Spinal cord (tissue), 10 donors: ENCODE data around the gene MBOAT7. TPM values are rescaled to one million over a fixed set of nuclear protein-coding genes. Genes with fewer than 3 reads are reported as not detected.

ENCODE experiments used
- DNase-seq, 6 donors: peaks; one replicate each; pipeline versions ENCODE4 v3.0.0 to v3.0.0-alpha.2; 2013 to 2015; ENCODE audit warnings: low spot score in 6 of 6, low read depth in 4 of 6
- H3K27ac ChIP-seq: one replicate; pipeline ENCODE4 v1.5.1; 2013; ENCODE audit warnings: low read depth, low read length, control low read depth
- H3K27me3 ChIP-seq: one replicate; pipeline ENCODE4 v1.6.1; 2013; ENCODE audit warnings: low read length; ENCODE audit not compliant: control insufficient read depth, insufficient read depth
- H3K36me3 ChIP-seq: one replicate; pipeline ENCODE4 v1.6.1; 2013; ENCODE audit warnings: low read length; ENCODE audit not compliant: control insufficient read depth, insufficient read depth
- H3K4me1 ChIP-seq: one replicate; pipeline ENCODE4 v1.6.1; 2013; ENCODE audit warnings: low read length; ENCODE audit not compliant: control insufficient read depth, insufficient read depth
- H3K4me3 ChIP-seq: one replicate; pipeline ENCODE4 v1.5.1; 2013; ENCODE audit warnings: low read depth, low read length, control low read depth
- H3K9me3 ChIP-seq: one replicate; pipeline ENCODE4 v1.6.1; 2013; ENCODE audit warnings: low read length; ENCODE audit not compliant: control insufficient read depth, insufficient read depth
- WGBS: methylation state at CpG from one replicate; pipeline ENCODE4 v1.1.5; 2013; ENCODE audit warnings: missing lambda C conversion rate; ENCODE audit not compliant: insufficient coverage; 5-methylcytosine and 5-hydroxymethylcytosine counted together
- polyA plus RNA-seq, 2 donors: library from polyadenylated mRNA; unstranded; fragments of 120-200 nt; gene quantifications; one replicate each; pipeline ENCODE4 v1.2.1, GENCODE V29; 2013; ENCODE audit not compliant: insufficient read length in 2 of 2
- total RNA-seq, 2 donors: library from RNA; depleted of rRNA in 1 of 2; stranded (reverse); fragments of 120-200 nt in 1 of 2; fragments of >200 nt in 1 of 2; gene quantifications; one replicate each; pipeline versions ENCODE4 v1.2.3 to v1.2.4, GENCODE V29; 2013 to 2014
- donor health status: healthy.

MBOAT7 gene
- total and polyA plus RNA-seq, 4 donors: 31.6 to 112 (median 70.7) TPM

DNA sequence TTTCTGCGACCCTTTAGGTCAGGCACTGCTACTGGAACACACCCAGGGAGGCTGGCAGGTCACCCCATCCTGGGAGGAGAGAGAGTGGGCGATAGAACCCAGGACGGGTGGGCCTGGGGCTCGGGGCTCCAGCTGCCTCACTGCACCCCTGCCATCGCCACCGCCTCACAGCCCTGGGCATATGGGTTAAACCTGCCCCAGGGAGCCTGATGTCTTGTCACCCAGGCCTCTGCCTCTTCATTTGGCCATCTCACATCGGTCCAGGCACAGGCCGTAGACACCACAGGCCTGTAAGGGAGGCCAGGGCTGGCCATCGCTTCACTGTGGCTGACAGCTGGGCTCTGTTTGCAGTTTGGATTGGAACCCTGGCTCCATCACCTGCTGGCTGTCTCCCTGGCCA is 63.7 kb downstream of the MBOAT7 start:
- Histone ChIP-seq H3K27ac (no peak overlapping the region), H3K9me3 (no peaks in the 10 kb centered on the region), H3K4me3 (no peak overlapping the region), H3K27me3 (no peaks in the 10 kb centered on the region), H3K4me1 (no peaks in the 10 kb centered on the region), H3K36me3 (peaks cover 99% of the 10 kb centered on the region)
- DNase-seq: no peak
- 94% methylated on average over 9 of the region's 9 CpGs for WGBS

DNA sequence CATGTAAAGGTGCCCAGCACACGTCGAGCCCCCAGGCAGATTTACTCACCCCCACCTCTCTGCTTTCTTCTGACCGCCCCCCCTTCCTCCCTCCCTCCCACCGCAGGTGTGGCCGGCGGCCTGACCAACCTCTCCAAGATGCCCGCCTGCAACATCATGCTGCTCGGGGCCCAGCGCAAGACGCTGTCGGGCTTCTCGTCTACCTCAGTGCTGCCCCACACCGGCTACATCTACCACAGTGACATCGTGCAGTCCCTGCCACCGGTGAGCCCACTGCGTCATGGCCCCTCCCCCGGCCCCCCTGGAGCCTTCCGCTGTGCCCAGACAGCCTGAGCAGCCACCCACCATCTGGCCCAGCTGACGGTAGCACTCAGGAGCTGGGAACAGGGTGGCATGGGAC is 65.0 kb downstream of the MBOAT7 start:
- WGBS: 94% methylated on average over 19 of the region's 19 CpGs
- H3K9me3 ChIP-seq: no peaks in the 10 kb centered on the region
- DNase-seq: no peak
- H3K27me3 ChIP-seq: no peaks in the 10 kb centered on the region
- H3K4me1 ChIP-seq: no peaks in the 10 kb centered on the region
- H3K4me3 ChIP-seq: no peak overlapping the region
- H3K36me3 ChIP-seq: peaks cover 99% of the 10 kb centered on the region
- no peak overlapping the region for H3K27ac ChIP-seq

GRCh38 chr19:54123682-54124081 is 65.7 kb downstream of the MBOAT7 start:
- Histone ChIP-seq H3K27ac (no peak overlapping the region), H3K4me3 (no peak overlapping the region), H3K4me1 (no peaks in the 10 kb centered on the region), H3K27me3 (no peaks in the 10 kb centered on the region), H3K36me3 (peaks cover 98% of the 10 kb centered on the region), H3K9me3 (no peaks in the 10 kb centered on the region)
- WGBS: 96% methylated on average over 17 of the region's 17 CpGs
- DNase-seq: no peak

Other genes starting within 250 kb of the MBOAT7 start
- 1 to 10 TPM; 1.2 to 4.4 TPM for gene CACNG8, start 226.6 kb downstream of the MBOAT7 start, total RNA-seq
- 10 to 100 TPM; 17.8 to 23.9 TPM for gene CACNG8, start 226.6 kb downstream of the MBOAT7 start, polyA plus RNA-seq
- under 1 TPM; 0.20 to 0.94 TPM for gene CACNG6, start 197.9 kb downstream of the MBOAT7 start, total RNA-seq
- 1 to 10 TPM; 2.3 to 2.4 TPM for gene CACNG6, start 197.9 kb downstream of the MBOAT7 start, polyA plus RNA-seq
- 1 to 10 TPM in 1 of 2 donors, under 1 TPM in 1; 0.28 to 1.8 TPM for gene VSTM1, start 125.7 kb downstream of the MBOAT7 start, total RNA-seq
- 1 to 10 TPM in 1 of 2 donors, under 1 TPM in 1; 0.41 to 1.1 TPM for gene VSTM1, start 125.7 kb downstream of the MBOAT7 start, polyA plus RNA-seq
- gene TARM1, start 108.2 kb downstream of the MBOAT7 start, total RNA-seq: under 1 TPM in 1 of 2 donors, not detected in 1; 0.50 TPM
- under 1 TPM in 1 of 2 donors, not detected in 1; 0.17 TPM for gene TARM1, start 108.2 kb downstream of the MBOAT7 start, polyA plus RNA-seq
- gene OSCAR, start 88.8 kb downstream of the MBOAT7 start, total RNA-seq: 1 to 10 TPM in 1 of 2 donors, under 1 TPM in 1; 0.44 to 1.1 TPM
- 1 to 10 TPM; 1.7 to 1.8 TPM for gene OSCAR, start 88.8 kb downstream of the MBOAT7 start, polyA plus RNA-seq
- gene NDUFA3, start 86.7 kb downstream of the MBOAT7 start, total RNA-seq: 100 to 1,000 TPM in 1 of 2 donors, 1 to 10 TPM in 1; 8.4 to 277 TPM
- gene NDUFA3, start 86.7 kb downstream of the MBOAT7 start, polyA plus RNA-seq: 100 to 1,000 TPM; 203 to 241 TPM
- gene TFPT, start 73.9 kb downstream of the MBOAT7 start, total RNA-seq: 10 to 100 TPM in 1 of 2 donors, 1 to 10 TPM in 1; 8.4 to 20.1 TPM
- 10 to 100 TPM; 28.4 to 34.5 TPM for gene TFPT, start 73.9 kb downstream of the MBOAT7 start, polyA plus RNA-seq
- 10 to 100 TPM; 26.9 to 54.4 TPM for gene PRPF31, start 73.8 kb downstream of the MBOAT7 start, total RNA-seq
- gene PRPF31, start 73.8 kb downstream of the MBOAT7 start, polyA plus RNA-seq: 10 to 100 TPM; 69.9 to 72.4 TPM
- gene CNOT3, start 51.8 kb downstream of the MBOAT7 start, total RNA-seq: 10 to 100 TPM in 1 of 2 donors, 1 to 10 TPM in 1; 7.2 to 14.4 TPM
- 10 to 100 TPM; 59.0 to 62.9 TPM for gene CNOT3, start 51.8 kb downstream of the MBOAT7 start, polyA plus RNA-seq
- 10 to 100 TPM in 1 of 2 donors, 1 to 10 TPM in 1; 3.7 to 13.3 TPM for gene LENG1, start 29.9 kb downstream of the MBOAT7 start, total RNA-seq
- gene LENG1, start 29.9 kb downstream of the MBOAT7 start, polyA plus RNA-seq: 10 to 100 TPM; 11.8 to 11.9 TPM
- gene TMC4, start 16.4 kb downstream of the MBOAT7 start, total RNA-seq: 1 to 10 TPM in 1 of 2 donors, under 1 TPM in 1; 0.50 to 2.1 TPM
- gene TMC4, start 16.4 kb downstream of the MBOAT7 start, polyA plus RNA-seq: 1 to 10 TPM; 2.8 to 4.2 TPM
- 10 to 100 TPM; 24.6 to 43.6 TPM for gene TSEN34, start 1.7 kb upstream of the MBOAT7 start, total RNA-seq
- 10 to 100 TPM; 49.1 to 53.0 TPM for gene TSEN34, start 1.7 kb upstream of the MBOAT7 start, polyA plus RNA-seq
- 1,000 to 10,000 TPM; 1,598 to 1,602 TPM for gene RPS9, start 11.3 kb upstream of the MBOAT7 start, total RNA-seq
- 1,000 to 10,000 TPM; 1,091 to 1,368 TPM for gene RPS9, start 11.3 kb upstream of the MBOAT7 start, polyA plus RNA-seq
- 1 to 10 TPM; 1.7 to 5.1 TPM for gene LILRB3, start 33.4 kb upstream of the MBOAT7 start, total RNA-seq
- gene LILRB3, start 33.4 kb upstream of the MBOAT7 start, polyA plus RNA-seq: under 1 TPM; 0.59 to 0.86 TPM
- under 1 TPM; 0.33 to 0.99 TPM for gene LILRA6, start 53.2 kb upstream of the MBOAT7 start, total RNA-seq
- under 1 TPM; 0.53 to 0.67 TPM for gene LILRA6, start 53.2 kb upstream of the MBOAT7 start, polyA plus RNA-seq
- 1 to 10 TPM; 2.4 to 4.0 TPM for gene LILRB5, start 67.7 kb upstream of the MBOAT7 start, total RNA-seq
- 1 to 10 TPM in 1 of 2 donors, under 1 TPM in 1; 0.84 to 2.5 TPM for gene LILRB5, start 67.7 kb upstream of the MBOAT7 start, polyA plus RNA-seq
- 1 to 10 TPM in 1 of 2 donors, under 1 TPM in 1; 0.61 to 1.6 TPM for gene LILRB2, start 91.5 kb upstream of the MBOAT7 start, total RNA-seq
- under 1 TPM; 0.43 to 0.54 TPM for gene LILRB2, start 91.5 kb upstream of the MBOAT7 start, polyA plus RNA-seq
- gene LILRA5, start 123.6 kb upstream of the MBOAT7 start, total RNA-seq: 1 to 10 TPM in 1 of 2 donors, under 1 TPM in 1; 0.50 to 3.2 TPM
- gene LILRA5, start 123.6 kb upstream of the MBOAT7 start, polyA plus RNA-seq: under 1 TPM in 1 of 2 donors, not detected in 1; 0.54 TPM
- 1 to 10 TPM in 1 of 2 donors, under 1 TPM in 1; 0.50 to 1.4 TPM for gene LILRA4, start 149.6 kb upstream of the MBOAT7 start, total RNA-seq
- 1 to 10 TPM in 1 of 2 donors, under 1 TPM in 1; 0.38 to 1.7 TPM for gene LILRA4, start 149.6 kb upstream of the MBOAT7 start, polyA plus RNA-seq
- 10 to 100 TPM in 1 of 2 donors, 1 to 10 TPM in 1; 9.4 to 12.3 TPM for gene LAIR1, start 175.4 kb upstream of the MBOAT7 start, total RNA-seq
- gene LAIR1, start 175.4 kb upstream of the MBOAT7 start, polyA plus RNA-seq: 1 to 10 TPM; 6.7 to 6.9 TPM
- 100 to 1,000 TPM; 170 to 223 TPM for gene TTYH1, start 225.9 kb upstream of the MBOAT7 start, total RNA-seq
- gene TTYH1, start 225.9 kb upstream of the MBOAT7 start, polyA plus RNA-seq: 1,000 to 10,000 TPM in 1 of 2 donors, 100 to 1,000 TPM in 1; 857 to 1,011 TPM